HL-60 (cell line): ENCODE measurements around the gene ZFP90.
A peak's percentile ranks its signal among the peaks of the same experiment; 100 is the strongest.

ENCODE experiments used
- DNase-seq, 2 experiments: peaks; one replicate each; pipeline ENCODE4 v3.0.0-alpha.2; 2010 to 2020; ENCODE audit warnings: low read depth in 1 of 2, low spot score in 1 of 2
- H3K27ac ChIP-seq: fragments of 250-450 bp; sonication (Bioruptor Pico); replicated peaks from 2 replicates; pipeline ENCODE4 v1.5.1; 2020; ENCODE audit warnings: mild to moderate bottlenecking, moderate library complexity
- H3K27me3 ChIP-seq: fragments of 250-450 bp; sonication (Bioruptor Pico); 2 replicates; pipeline ENCODE4 v1.5.1; 2021; ENCODE audit warnings: mild to moderate bottlenecking, moderate library complexity; ENCODE audit not compliant: insufficient read depth, poor library complexity, severe bottlenecking
- H3K4me3 ChIP-seq: replicated peaks from 2 replicates; pipeline ENCODE4 v1.5.1; 2011; ENCODE audit warnings: mild to moderate bottlenecking, control low read depth, low read length; ENCODE audit not compliant: insufficient read depth
- GABPA ChIP-seq: IDR thresholded peaks from 2 replicates; pipeline ENCODE4 v1.6.1; 2012; ENCODE audit warnings: low read depth
- POLR2AphosphoS5 ChIP-seq: IDR thresholded peaks from 2 replicates; pipeline ENCODE4 v1.6.1; 2012; ENCODE audit warnings: low read depth
- REST ChIP-seq: IDR thresholded peaks from 2 replicates; pipeline ENCODE4 v1.6.1; 2012; ENCODE audit warnings: low read depth; ENCODE audit not compliant: insufficient replicate concordance
- SPI1 ChIP-seq: IDR thresholded peaks from 2 replicates; pipeline ENCODE4 v1.6.1; 2012; ENCODE audit warnings: low read depth, mild to moderate bottlenecking, borderline replicate concordance
- TF ChIP-seq, protein P1 (sequence below): IDR thresholded peaks from one replicate; pipeline ENCODE4 v1.5.1; 2011; ENCODE audit warnings: low read length, control low read depth, inconsistent platforms; ENCODE audit not compliant: insufficient read depth

Gene ZFP90

DNA sequence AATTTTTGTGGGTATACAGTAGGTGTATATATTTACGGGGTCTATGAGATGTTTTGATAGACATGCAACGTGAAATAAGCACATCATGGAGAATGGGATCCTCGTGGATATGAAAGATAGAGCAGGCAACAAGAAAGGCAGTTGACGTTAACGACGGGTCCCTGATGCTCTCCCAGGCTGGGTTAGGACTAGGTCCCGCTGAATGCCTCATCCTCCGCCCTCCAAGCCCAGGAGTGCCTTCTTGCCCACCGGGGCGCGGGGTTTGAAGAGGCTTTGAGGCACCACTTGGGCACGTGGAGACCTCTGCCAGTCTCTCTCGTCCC lies 9.5 kb upstream of the ZFP90 start:
- H3K4me3 ChIP-seq = peak overlapping the region; percentile 75
- H3K27me3 ChIP-seq = no peaks in the 10 kb centered on the region
- DNase-seq = no peak
- no peak overlapping the region for H3K27ac ChIP-seq
- TF ChIP-seq REST (no peak), POLR2AphosphoS5 (no peak), GABPA (no peak), SPI1 (no peak)
- TF ChIP-seq, protein P1, sequence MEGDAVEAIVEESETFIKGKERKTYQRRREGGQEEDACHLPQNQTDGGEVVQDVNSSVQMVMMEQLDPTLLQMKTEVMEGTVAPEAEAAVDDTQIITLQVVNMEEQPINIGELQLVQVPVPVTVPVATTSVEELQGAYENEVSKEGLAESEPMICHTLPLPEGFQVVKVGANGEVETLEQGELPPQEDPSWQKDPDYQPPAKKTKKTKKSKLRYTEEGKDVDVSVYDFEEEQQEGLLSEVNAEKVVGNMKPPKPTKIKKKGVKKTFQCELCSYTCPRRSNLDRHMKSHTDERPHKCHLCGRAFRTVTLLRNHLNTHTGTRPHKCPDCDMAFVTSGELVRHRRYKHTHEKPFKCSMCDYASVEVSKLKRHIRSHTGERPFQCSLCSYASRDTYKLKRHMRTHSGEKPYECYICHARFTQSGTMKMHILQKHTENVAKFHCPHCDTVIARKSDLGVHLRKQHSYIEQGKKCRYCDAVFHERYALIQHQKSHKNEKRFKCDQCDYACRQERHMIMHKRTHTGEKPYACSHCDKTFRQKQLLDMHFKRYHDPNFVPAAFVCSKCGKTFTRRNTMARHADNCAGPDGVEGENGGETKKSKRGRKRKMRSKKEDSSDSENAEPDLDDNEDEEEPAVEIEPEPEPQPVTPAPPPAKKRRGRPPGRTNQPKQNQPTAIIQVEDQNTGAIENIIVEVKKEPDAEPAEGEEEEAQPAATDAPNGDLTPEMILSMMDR = no peak

DNA sequence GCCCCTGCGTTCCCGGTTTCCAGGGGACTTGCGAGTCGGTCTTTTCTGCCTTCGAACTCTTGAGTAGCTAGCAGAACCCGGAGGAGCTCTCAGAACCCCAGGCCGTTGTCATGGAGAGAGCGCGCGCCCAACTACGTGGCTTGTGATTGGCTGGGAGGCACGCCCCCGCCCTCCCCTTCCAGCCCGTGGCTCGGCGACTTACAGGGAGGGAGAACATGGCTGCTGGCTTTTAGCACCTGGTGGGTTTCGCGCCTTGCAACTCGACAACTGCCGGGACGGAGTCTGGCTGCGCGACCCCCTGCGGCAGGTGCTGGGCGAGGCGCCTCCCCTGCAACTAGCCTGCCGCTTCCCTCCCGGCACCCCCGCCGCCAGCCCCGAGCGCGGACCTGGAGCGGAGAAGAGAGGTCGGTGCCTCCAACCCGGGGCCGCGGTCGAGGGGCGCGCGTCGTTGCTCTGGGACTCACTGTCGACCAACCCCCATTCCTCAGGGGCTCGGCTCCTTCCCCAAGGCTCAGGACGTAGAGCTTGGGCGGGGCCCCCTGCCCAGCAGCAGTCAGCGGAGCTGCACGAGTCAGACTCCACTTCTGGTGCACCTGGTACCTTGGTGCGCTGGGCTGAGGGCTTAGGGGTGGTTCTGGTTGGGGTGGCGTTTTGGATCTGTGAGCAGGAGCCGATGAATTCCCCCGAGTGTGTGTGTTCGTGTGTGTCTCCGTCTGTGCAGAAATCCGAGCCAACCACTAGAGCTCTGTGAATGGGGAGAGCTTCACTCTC lies 9.0 kb upstream of the ZFP90 start:
- DNase-seq = peak; percentile 65 to 79
- Histone ChIP-seq H3K27me3 (no peaks in the 10 kb centered on the region), H3K4me3 (peak overlapping the region; percentile 75), H3K27ac (peak overlapping the region; percentile 28; the same call in 1 of the 2 replicates)
- TF ChIP-seq, protein P1 = no peak
- TF ChIP-seq SPI1 (no peak), REST (no peak), POLR2AphosphoS5 (no peak), GABPA (no peak)

DNA sequence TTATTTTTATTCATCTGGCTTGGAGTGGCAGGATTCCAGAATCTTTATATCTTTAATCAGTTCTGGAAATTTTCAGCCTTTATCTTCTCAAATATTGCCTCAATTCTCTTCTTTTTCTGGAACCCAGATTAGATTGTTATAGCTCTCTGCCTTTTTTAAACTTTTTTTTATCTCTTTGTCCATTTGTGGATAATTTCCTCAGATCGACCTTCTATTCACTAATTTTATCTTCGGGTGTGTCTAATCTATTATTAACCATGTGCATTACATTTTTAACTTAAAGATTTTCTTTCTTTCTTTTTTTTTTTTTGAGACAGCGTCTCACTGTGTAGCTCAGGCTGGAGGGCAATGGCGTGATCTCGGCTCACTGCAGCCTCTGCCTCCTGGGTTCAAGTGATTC lies 5.2 kb upstream of the ZFP90 start:
- TF ChIP-seq REST = no peak
- TF ChIP-seq GABPA = no peak
- TF ChIP-seq POLR2AphosphoS5 = no peak
- TF ChIP-seq, protein P1 = no peak
- no peak for TF ChIP-seq SPI1
- Histone ChIP-seq H3K4me3 (no peak overlapping the region), H3K27ac (no peak overlapping the region), H3K27me3 (no peaks in the 10 kb centered on the region)
- no peak for DNase-seq
